Right lobe of liver (tissue), 4 donors: Measurements from ENCODE around the gene SLC24A3.

ENCODE experiments used
- POLR2A ChIP-seq: fragments of 450-650 bp; IDR thresholded peaks from one replicate; pipeline ENCODE4 v1.6.1; 2017; ENCODE audit warnings: antibody characterized with exemption, mild to moderate bottlenecking
- TF ChIP-seq, protein P1 (sequence below), 4 donors: fragments of 200-600 bp in 3 of 4; fragments of 450-650 bp in 1 of 4; IDR thresholded peaks; one replicate each; pipeline versions ENCODE4 v1.5.1 to v1.8.0; 2016 to 2022; ENCODE audit warnings: antibody characterized with exemption in 4 of 4, mild to moderate bottlenecking in 2 of 4
- donor health status: DM: no; HTN: no; CAD: no.
- donor health status: DM: no; HTN: no; CAD: no.
- donor health status: DM: no; HTN: yes; CAD: no.

DNA sequence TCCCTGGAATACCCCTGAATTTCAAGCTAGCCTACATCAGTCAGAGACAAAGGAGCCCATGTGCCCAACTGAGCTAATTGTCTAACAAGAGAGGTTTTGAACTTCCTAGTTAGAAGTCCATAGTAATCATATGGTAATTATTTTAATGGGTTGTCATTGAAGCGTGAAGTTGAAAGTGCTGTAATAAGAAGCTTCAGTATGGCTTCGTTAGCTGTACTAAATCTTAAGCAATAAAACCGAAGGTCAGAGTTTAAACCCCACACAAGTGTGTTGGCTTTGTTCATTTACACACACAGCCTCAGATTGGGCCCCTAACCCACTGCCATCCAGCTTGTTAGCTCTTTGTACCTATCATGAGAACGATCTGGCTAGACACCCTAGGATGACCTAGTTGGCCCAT, 350.0 kb downstream of the SLC24A3 start:
- TF ChIP-seq, protein P1, sequence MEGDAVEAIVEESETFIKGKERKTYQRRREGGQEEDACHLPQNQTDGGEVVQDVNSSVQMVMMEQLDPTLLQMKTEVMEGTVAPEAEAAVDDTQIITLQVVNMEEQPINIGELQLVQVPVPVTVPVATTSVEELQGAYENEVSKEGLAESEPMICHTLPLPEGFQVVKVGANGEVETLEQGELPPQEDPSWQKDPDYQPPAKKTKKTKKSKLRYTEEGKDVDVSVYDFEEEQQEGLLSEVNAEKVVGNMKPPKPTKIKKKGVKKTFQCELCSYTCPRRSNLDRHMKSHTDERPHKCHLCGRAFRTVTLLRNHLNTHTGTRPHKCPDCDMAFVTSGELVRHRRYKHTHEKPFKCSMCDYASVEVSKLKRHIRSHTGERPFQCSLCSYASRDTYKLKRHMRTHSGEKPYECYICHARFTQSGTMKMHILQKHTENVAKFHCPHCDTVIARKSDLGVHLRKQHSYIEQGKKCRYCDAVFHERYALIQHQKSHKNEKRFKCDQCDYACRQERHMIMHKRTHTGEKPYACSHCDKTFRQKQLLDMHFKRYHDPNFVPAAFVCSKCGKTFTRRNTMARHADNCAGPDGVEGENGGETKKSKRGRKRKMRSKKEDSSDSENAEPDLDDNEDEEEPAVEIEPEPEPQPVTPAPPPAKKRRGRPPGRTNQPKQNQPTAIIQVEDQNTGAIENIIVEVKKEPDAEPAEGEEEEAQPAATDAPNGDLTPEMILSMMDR (IDR thresholded peaks at IDR 0.05), result no peak
- no peak for TF ChIP-seq POLR2A
